Epithelial cell of prostate (primary cell): ENCODE results near the gene SMARCB1.

Experiments
- DNase-seq: peaks from one replicate; pipeline ENCODE4 v3.0.0-alpha.2; 2011; ENCODE audit warnings: low read depth, low spot score
- H3K27ac ChIP-seq: fragments of 450-650 bp; 2 replicates; pipeline ENCODE4 v1.5.1; 2017; ENCODE audit warnings: mild to moderate bottlenecking

SMARCB1 gene

DNA sequence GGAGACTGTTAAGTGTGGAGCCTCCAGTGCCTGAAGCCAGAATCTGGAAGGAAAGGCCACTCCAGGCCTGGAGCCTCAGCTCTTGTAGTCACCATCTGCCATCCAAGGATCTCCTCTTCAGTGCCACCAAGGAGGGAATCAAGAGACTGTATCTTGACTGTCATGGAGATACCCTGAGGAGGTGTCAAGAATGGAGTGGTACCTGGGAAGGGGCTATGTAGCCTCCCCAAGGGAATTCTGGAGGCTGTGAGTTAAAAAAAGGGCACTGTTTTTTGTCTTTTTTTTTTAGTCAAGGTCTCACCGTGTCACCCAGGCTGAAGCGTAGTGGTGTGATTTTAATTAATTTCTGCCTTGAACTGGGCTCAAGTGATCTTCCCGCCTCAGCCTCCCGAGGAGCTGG is 27.2 kb upstream of the SMARCB1 start:
- H3K27ac ChIP-seq: no peak overlapping the region
- DNase-seq: no peak

DNA sequence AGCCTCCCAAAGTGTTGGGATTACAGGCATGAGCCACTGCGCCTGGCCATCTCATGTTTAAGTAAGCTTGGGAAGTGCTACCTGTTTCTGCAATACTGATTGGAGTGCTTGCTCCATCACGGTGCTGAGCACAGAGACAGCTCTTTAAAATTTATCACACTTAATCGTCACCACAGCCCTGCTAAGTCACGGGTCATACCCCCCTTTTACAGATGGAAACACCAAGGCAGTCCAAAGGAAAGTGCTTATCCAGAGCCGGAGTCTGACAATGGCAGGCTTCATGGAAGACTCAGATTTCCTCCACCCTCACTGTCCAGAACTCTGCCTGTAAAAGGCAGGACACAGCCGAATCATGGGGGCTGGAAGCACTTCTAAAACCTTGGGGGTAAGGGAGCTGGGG is 26.7 kb upstream of the SMARCB1 start:
- DNase-seq: no peak
- no peak overlapping the region for H3K27ac ChIP-seq

DNA sequence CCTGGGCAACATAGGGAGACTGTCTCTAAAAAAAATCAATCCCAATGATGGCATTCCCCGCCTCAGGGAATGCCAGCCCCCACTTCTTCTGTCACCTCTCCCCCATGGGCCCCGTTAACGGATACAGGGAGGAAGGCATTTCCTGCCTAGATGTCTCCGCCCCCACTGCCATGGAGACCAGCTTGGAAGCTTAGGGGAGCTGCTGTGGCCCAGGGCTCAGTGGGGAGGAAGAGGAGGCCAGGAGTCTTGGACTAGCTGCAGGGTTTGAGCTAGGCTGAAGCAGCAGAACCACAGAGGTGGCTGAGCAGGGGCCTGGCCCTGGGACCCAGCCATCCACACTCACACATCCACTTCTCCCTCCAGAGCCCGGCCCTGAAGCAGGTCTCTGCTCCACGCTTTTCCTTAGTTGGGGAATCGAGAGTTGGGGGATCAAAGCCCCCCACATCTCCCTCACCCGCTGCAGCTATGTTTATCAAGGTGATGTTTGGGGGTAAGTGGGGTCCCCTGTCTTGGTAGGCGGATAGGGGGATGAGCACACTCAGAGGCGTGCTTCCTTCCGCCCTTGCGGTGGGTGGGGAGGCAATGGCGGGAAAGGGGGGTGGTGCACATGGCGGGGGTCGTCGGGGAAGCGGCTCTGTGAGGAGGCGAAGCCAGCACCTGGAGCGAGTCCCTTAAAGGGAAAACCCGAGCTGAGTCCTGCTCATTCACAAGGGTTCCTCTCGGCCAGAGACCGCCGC is 23.8 kb upstream of the SMARCB1 start, which contains the start of gene C22orf15:
Gene C22orf15, plus strand, starts transcription at position 149 of the 737 bp plus-strand sequence. Its CDS starts 317 bp downstream, at position 466.
- no peak within 1 kb of the TSS for H3K27ac ChIP-seq
- no peak for DNase-seq

DNA sequence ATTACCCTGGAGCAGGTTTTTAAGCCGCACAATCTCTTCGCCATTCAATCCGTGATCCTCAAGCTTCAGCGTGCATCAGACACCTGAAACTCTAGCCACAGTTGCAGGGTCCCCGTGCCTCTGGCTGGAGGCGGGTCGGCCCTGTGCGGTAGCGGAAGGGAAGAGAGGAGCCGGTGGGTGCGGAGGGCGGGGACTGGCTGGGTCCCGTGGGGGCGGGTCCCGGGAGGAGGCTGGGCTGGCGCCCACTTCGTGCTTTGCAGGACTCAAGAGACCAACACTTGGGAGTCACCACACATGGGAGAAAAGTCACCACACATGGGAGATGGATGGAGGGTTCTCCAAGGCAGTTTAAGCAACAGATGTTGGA is 23.2 kb upstream of the SMARCB1 start:
- no peak overlapping the region for H3K27ac ChIP-seq
- no peak for DNase-seq

DNA sequence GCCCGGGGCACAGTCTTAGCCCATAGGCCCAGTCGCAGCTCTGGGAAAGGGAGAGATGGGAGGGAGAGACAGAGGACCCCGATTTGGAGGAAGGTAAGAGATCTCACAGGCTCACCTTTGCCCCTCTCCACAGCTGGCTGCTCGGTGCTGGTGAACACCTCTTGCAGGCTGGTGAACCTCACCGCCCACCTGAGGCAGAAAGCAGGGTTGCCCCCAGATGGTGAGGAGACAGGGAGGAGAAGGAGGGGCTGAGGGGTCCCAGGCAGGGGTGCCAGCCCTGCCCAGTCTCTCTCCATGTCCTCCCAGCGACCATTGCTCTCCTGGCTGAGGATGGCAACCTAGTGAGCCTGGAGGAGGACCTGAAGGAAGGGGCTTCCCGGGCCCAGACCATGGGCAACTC is 22.8 kb upstream of the SMARCB1 start:
- DNase-seq: no peak
- H3K27ac ChIP-seq: no peak overlapping the region

DNA sequence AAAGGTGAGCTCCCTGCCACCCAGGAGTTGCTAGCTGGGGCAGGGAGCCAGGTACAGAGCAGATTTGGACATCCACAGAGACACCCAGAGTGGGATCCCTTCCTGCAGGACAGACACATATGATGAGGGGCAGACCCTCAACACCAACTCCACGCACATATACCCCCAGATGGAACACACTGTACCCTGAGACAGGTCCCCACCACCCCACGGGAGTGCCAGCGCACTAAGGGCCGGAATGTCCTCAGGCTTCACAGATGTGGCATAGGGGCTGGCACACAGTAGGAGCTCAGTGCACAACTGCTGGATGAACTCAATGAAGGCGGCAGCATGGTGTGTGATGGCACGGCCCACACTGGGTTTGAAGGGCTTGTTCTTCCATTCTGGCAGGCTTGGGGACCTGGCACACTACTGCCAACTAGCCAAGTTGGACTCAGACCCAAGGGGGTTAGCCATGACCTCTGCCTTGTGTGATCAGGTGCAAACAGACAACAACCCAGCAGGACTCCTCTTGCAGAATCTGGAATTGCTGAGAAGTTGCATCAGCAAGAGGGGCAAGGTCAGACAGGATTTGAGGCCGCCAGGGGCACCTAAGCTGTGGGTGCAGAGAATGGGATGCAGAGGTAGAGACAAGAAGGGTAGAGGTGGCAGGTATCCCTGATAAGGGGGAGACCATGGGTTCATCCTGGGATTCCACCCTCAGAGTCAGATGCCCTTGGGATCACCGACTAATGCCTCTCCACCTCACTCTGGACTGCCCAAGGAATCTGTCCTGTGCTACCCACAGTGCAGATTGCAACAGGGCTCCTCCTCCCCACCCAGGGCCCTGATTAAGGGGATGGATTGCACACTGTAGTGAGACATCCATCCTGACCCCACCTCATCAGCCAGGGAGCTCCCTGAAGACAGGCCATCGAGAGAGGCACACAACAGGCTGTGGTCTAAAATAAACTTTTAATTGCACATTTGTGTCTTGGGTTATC is 21.6 kb upstream of the SMARCB1 start:
- no peak for DNase-seq
- H3K27ac ChIP-seq: no peak overlapping the region

DNA sequence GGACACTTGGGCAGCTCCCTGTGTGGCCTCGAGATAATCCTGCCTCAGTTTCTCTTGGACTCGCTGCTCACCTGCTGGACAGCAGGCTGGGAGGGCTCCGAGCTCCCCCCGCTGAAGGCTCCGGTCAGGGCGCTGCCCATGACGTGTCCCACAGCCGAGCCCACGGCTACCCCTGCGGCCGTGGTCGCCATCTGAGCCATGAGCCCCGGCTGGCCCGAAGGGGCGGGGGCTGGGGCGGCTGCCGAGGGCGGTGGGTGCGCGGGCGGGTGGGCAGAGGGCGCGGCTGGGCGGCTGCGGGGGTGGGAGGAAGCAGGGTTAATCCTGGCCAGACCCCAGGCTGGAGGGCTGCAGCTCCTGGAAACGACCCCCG is 19.5 kb upstream of the SMARCB1 start:
- no peak overlapping the region for H3K27ac ChIP-seq
- DNase-seq: no peak

DNA sequence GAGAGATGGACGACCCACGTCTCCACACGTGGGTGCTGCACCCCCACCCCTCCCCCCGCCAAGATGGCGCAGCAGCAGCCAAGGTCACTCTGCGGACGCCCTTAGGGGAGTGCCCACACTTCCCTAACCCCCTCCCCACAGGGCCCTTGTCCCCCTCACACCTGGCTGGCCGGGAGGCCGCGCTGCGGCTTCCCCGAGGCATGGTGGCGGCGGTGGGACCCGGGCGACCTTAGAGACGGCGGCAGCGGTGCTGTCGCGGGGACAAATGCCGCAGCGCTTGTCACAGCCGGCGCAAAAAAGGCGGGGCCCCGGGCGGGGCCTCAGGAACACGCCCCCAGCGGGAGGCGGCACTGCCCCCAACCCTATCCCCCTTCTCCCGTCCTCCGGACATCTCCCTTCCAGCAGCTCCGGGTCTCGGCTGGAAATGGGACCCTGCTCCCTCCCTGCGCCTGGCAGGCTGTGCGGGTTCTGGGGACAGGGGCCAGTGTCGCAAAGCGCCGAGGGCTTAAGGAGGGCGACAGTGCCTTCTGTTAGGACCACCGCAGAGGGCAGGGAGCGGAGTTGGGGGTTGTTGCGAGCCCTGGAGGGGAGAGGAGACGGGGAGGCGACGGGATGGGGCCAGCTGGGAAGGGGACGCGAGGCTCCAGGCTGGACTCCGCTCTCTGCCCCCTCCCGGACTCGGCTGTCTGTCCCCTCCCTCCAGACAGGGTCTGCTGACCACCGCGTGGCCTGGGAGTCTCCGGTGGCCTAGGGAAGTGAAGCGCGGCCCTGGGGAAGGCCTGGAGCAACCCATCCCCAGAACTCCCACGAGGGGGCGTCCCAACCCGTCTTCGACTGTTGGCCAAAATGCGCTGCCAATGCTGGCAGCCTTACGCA is 18.9 kb upstream of the SMARCB1 start, which contains the start of gene CHCHD10:
Gene CHCHD10, minus strand, starts transcription at position 300 of the 876 bp plus-strand sequence. Its CDS starts 98 bp downstream, at position 202.
- no peak for DNase-seq
- no peak within 1 kb of the TSS for H3K27ac ChIP-seq

DNA sequence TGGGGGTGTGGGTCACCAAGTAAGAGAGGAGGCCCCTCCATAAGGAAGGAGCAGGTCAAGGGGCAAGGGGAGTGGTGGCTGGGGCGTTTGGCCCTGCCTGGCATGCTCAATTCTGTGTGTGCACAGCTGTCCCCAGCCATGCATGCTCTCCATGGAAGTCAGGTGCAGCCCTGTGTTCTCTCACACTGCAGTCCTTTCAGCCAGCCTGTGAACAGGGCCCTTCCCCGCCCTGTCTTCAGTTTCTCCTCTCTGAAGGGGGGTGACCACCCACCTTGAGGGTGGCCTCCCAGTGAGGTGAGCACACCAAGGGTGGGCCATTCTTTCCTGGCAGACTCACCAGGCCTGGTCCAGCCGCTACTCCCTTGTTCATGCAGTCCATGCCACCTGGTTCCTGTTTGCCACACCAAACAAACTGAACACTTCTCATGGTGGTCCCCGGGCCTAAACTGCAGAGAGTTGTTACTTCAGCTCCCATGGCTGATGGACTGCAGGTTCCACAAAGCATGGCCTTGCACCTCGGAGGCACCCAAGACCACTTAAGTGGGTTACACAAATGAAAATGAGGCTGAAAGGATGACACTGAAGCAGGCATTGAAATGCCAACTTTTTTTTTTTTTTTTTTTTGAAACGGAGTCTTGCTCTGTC is 17.3 kb upstream of the SMARCB1 start:
- no peak overlapping the region for H3K27ac ChIP-seq
- no peak for DNase-seq

DNA sequence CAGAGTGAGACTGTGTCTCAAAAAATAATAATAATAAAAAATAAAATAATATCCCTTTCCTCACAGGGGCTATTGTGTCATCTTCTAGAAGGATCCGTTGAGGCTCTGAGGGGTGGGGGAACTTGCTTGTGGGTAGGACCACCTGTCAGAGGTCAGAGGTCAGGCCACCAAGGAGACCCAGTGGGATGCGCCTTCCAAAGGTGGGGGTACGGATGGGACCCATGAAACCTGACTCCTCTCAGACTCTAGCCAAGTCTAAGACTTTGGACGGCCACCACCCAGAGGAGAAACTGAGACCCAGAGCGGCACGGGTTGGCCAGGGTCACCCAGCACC is 14.5 kb upstream of the SMARCB1 start:
- DNase-seq: no peak
- H3K27ac ChIP-seq: no peak overlapping the region

DNA sequence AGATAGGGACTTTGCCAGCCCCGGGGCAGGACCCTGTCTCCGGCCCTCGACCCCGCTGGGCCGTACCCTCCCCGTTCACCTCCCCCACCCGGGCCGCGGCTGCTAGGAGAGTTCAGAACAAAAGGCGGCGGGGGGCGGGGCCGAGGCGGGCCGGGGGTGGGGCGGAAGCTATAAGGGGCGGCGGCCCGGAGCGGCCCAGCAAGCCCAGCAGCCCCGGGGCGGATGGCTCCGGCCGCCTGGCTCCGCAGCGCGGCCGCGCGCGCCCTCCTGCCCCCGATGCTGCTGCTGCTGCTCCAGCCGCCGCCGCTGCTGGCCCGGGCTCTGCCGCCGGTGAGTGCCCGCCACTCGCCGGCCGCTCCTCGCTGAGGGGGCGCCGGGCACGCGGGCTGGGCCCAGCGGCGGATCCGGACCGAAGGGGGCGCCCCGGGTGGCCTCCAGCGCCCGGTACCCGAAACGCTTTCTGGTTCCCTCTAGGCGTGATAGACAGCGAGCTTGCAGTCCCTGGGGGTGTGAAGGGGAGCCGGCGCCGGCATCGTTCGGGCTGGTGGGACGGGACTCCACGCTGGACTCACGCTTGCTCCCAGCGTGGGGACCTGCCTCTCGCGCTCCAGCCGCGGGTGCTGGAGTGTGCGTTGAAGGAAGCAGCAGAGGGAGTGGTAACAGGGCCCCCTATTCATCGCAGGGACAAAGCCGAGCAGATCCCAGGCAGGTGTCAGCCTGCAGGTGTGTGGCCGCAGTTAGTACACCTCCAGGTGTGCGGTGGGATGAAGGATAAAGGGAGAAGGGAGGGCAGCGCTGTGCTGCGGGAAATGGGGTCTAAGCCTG is 13.9 kb upstream of the SMARCB1 start, which contains the start of gene MMP11:
Gene MMP11, plus strand, starts transcription at position 201 of the 825 bp plus-strand sequence. Its CDS starts 22 bp downstream, at position 223.
- H3K27ac ChIP-seq: no peak within 1 kb of the TSS
- DNase-seq: no peak

DNA sequence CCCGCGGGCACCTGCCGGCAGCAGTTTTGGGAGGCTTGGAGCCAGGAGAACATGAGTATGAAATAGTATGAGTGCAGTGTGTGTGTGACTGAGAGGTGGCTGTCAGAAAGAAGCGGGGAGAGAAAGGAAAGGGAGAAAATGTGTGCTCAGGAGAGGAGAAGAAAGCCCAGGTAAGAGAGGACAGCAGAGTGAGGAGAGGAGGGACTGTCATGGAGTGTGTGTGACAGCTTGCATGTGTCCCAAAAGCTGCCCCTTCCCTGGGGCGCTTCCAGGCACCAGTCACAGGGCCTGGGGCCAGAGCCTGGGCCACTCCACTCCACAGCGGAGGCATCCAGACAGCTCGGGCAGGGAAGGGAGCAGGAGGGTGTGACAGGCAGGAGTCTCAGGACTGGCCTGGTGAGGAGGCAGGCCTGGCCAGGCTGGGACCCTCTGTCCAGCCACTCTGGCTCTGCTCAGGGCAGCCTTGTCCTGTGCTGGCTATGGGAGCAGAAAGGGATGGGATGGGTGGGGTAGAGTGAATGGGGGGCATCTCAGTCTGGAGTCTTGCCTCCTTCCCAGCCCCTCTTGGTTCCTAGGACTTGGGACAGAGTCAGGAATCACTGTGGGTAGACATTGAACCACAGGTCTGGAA is 13.2 kb upstream of the SMARCB1 start:
- no peak overlapping the region for H3K27ac ChIP-seq
- DNase-seq: no peak

DNA sequence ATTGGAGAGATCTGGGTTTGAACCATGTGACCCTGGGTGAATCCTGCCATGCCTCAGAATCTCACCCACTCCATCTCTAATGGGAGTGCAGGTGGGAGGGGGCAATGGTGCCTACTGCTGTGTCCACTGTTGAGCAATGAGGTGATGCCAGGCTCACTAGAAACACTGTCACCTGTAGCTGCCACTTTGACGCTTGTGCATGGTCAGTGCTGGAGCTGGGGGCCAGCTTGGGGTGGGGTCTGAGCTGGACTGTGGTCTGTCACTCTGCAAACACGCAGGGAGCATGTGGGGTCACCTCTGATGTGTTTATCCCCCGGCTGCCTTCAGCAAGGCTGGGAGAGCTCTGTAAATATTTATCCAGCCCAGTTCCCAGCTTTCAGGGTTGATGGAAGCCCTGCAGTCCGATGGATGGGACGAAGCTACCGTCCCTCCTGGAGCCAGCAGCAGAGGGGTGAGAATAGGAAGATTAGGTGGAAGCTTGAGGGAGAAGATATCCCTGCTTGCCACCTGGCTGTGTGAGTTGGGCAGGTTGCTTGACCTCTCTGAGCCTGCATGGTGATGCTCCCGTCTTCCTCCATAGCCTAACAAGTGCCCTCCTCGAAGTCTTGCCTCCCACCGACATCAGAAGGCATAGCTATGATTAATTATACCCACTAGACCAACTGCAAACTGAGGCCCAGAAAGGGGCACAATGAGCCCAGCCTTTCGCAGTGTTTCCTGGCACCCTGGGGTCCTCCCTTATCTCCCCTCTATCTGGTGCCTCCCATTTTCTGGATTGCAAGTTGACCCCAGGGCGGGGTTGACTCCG is 12.4 kb upstream of the SMARCB1 start:
- no peak for DNase-seq
- no peak overlapping the region for H3K27ac ChIP-seq

DNA sequence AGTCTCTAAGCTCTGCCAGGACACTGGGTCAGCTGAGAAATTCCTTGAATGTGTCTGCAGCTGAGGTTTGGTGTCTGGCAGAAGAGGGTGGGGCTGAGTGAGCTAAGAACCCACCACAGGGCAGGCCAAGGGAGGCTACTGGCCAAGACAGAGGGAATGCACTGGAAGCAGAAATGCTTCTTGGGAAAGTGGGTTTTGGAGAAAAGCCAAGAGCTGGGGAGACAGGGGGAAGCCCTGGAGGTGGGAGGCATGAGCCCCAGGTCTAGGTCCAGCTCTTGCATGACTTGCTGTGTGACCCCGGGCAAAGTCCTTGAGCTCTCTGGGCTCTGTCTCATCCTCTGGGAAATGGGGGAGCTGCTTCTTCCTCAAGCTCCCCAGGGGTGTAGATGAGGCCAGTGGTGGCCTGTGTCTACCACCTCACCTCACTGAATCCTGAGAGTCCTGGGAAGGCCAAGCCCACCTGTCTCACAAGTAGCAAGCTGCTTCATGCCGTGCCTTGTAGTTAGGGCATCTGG is 11.8 kb upstream of the SMARCB1 start:
- DNase-seq: no peak
- H3K27ac ChIP-seq: no peak overlapping the region

DNA sequence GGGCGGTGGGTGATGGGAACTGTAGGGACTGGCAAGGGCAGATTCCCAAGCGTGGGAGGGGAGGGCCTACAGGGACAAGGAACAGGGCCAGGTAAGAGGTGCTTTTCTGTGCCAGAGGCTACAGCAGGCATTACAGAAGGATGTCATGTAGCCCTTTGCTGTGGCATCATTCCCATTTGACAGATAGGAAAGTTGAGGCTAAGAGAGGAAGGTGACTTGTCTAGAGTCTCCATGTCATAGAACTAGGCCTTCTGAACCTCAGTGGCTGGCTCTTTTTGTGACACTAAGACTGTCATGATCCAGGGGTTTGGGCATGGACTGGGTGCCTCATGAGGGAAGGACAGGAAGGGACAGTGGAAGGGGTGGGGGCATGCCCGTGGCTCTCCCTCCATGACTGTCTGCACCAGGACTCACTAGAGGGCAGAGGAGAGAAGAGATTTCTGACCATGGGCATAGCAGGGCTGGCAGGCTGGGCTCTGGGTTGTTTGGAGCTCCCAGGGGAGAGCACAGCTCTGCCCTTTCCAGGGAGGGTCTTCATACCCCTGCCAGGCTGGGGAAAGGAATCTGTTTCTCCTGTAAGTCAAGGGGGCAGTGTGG is 10.9 kb upstream of the SMARCB1 start:
- DNase-seq: no peak
- no peak overlapping the region for H3K27ac ChIP-seq

DNA sequence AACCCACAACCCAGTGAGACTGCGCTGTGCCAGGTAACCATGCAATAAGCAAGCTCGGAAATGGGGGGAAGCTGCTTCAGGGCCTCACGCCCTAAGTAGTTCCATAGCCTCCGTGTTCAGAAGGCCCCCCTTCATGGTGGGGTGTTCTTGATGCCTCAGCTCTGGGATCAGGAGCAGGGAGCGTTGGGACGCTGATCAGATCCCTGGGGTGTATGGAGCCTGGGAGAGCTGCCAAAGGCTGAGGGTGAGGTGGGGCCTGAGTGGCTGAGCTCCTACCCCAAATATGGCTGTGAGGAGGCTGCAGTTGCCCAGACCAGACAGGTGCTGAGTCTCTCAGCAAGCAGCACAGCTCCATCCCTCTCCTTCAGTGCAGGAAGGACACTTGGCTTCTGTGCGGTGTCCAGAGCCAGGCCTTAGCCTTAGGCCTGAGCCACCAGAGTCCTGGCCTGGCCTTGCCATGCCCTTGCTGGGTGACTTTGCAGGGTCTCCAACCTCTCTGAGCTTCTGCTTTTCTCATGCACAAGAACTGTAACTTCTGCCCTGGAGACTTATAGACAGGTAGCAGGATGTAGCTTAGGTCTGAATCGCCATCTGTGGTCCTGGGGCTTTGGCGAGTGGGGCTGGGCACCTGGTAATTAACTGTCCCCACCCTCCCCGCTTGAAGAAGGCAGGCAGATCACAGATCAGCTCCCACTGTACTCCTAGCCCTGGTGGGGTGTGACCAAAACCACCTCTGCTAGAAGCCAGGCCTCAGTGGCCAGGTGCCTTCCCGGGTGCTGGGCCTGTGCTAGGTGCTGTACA is 8.8 kb upstream of the SMARCB1 start:
- no peak for DNase-seq
- no peak overlapping the region for H3K27ac ChIP-seq

DNA sequence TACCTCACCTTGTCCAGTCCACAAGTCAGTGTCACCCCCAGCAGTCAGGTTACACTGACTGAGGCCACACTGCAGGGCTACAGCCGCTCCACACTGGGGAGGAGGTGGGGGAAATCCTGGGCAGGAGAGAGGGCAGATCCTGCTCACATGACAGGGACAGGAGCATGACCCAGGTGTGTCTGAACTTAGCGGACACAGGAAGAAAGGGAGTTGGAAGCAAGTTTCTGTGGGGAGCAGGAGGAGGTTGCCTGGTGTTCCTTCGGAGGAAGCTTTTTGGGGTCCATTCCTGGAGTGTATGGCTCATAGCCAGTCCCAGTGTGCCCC is 8.2 kb upstream of the SMARCB1 start:
- H3K27ac ChIP-seq: no peak overlapping the region

More for the DNA sequence above, 8.2 kb upstream of the SMARCB1 start:
- DNase-seq: no peak
